H1 (cell line): ENCODE measurements around the gene GPR176. TPM values are rescaled to one million over a fixed set of nuclear protein-coding genes. Genes with fewer than 3 reads are reported as not detected.

Experiments
- CTCF ChIA-PET: fragments of 300-600 bp; sonication (Branson Sonifier 250); formaldehyde crosslinking; loops from one replicate; lab custom pipeline; 2021; ENCODE audit not compliant: partially characterized antibody; lab: Charles Lee
- POLR2A ChIA-PET: fragments of 300-600 bp; sonication (Branson Sonifier 250); formaldehyde crosslinking; loops from one replicate; lab custom pipeline; 2021; ENCODE audit warnings: inconsistent platforms; ENCODE audit not compliant: partially characterized antibody; lab: Charles Lee
- DNase-seq, 2 experiments: peaks; one replicate each; pipeline versions ENCODE4 v3.0.0 to v3.0.0-alpha.2; 2010 to 2022; ENCODE audit warnings: low spot score in 2 of 2, low read depth in 1 of 2, mixed read lengths in 1 of 2
- FAIRE-seq: peaks from 2 replicates; lab custom pipeline; 2011; peaks lifted over from hg19 to GRCh38; lab: Jason Lieb, UNC
- H2AFZ ChIP-seq: 2 replicates; pipeline ENCODE4 v1.8.1; 2012; ENCODE audit warnings: low read length, inconsistent platforms
- H2AK5ac ChIP-seq: 2 replicates; pipeline ENCODE4 v1.6.1; 2013; ENCODE audit warnings: low read depth, low read length
- H2BK120ac ChIP-seq: replicated peaks from 2 replicates; pipeline ENCODE3; 2013; ENCODE audit warnings: low read depth, low read length, inconsistent platforms
- H2BK12ac ChIP-seq: 2 replicates; pipeline ENCODE4 v1.6.1; 2013; ENCODE audit warnings: low read depth, low read length
- H2BK15ac ChIP-seq: 2 replicates; pipeline ENCODE4 v1.6.1; 2013; ENCODE audit warnings: low read length
- H2BK20ac ChIP-seq: 2 replicates; pipeline ENCODE4 v1.6.1; 2013; ENCODE audit warnings: low read length
- H2BK5ac ChIP-seq: 2 replicates; pipeline ENCODE4 v1.6.1; 2013; ENCODE audit warnings: low read depth, low read length
- H3K14ac ChIP-seq: 2 replicates; pipeline ENCODE4 v1.6.1; 2013; ENCODE audit warnings: inconsistent platforms; ENCODE audit not compliant: insufficient read length
- H3K18ac ChIP-seq: 2 replicates; pipeline ENCODE4 v1.6.1; 2013; ENCODE audit warnings: low read length; ENCODE audit errors: extremely low read depth
- H3K23ac ChIP-seq: 2 replicates; pipeline ENCODE4 v1.6.1; 2013; ENCODE audit warnings: inconsistent platforms; ENCODE audit not compliant: insufficient read length
- H3K23me2 ChIP-seq: 2 replicates; pipeline ENCODE4 v1.6.1; 2013; ENCODE audit warnings: low read depth, low read length
- H3K27ac ChIP-seq: 2 replicates; pipeline ENCODE4 v1.6.1; 2011; ENCODE audit warnings: low read depth, low read length, inconsistent platforms
- H3K27me3 ChIP-seq, 4 experiments: replicated peaks in 1 of 4; 1 replicate in 1 of 4; 2 replicates in 3 of 4; pipeline versions ENCODE4 v1.6.1 to v1.8.1; 2011 to 2013; ENCODE audit warnings: low read length in 3 of 4, mild to moderate bottlenecking in 3 of 4, inconsistent platforms in 2 of 4, mixed read lengths in 2 of 4, moderate library complexity in 1 of 4; ENCODE audit not compliant: control insufficient read depth in 3 of 4, insufficient read depth in 3 of 4; ENCODE audit errors: extremely low read depth in 1 of 4
- H3K36me3 ChIP-seq, 4 experiments: 2 replicates each; pipeline versions ENCODE4 v1.6.1 to v1.8.1; 2011 to 2013; ENCODE audit warnings: mild to moderate bottlenecking in 4 of 4, low read length in 3 of 4, moderate library complexity in 2 of 4, control low read depth in 1 of 4, inconsistent platforms in 1 of 4; ENCODE audit not compliant: insufficient read depth in 4 of 4, control insufficient read depth in 2 of 4
- H3K4ac ChIP-seq: replicated peaks from 2 replicates; pipeline ENCODE3; 2013; ENCODE audit warnings: low read length, low read depth, mixed read lengths, inconsistent platforms; ENCODE audit not compliant: insufficient read length
- H3K4me1 ChIP-seq, 4 experiments: replicated peaks in 1 of 4; 1 replicate in 1 of 4; 2 replicates in 3 of 4; pipeline versions ENCODE4 v1.6.1 to v1.8.1; 2011 to 2013; ENCODE audit warnings: low read length in 3 of 4, inconsistent platforms in 2 of 4, mixed read lengths in 1 of 4; ENCODE audit not compliant: insufficient read depth in 4 of 4, control insufficient read depth in 3 of 4
- H3K4me2 ChIP-seq, 2 experiments: 2 replicates each; pipeline versions ENCODE4 v1.6.1 to v1.8.1; 2011 to 2013; ENCODE audit warnings: low read depth in 2 of 2, low read length in 2 of 2, control low read depth in 1 of 2, inconsistent platforms in 1 of 2, mild to moderate bottlenecking in 1 of 2; ENCODE audit not compliant: insufficient read depth in 1 of 2
- H3K4me3 ChIP-seq, 4 experiments: fragments of 200-600, 300-600 bp in 1 of 4; sonication (generic), shearing (Covaris generic), sonication (Bioruptor Twin) in 1 of 4; 2 replicates each; pipeline versions ENCODE4 v1.5.1 to v1.8.1; 2011 to 2016; ENCODE audit warnings: low read length in 4 of 4, low read depth in 3 of 4, control low read depth in 2 of 4, inconsistent platforms in 2 of 4, mild to moderate bottlenecking in 2 of 4, mixed read lengths in 1 of 4, moderate library complexity in 1 of 4; ENCODE audit not compliant: insufficient read depth in 2 of 4; ENCODE audit errors: extremely low read depth in 1 of 4
- H3K56ac ChIP-seq: replicated peaks from 2 replicates; pipeline ENCODE3; 2013; ENCODE audit warnings: low read depth, mild to moderate bottlenecking, mixed read lengths, low read length, inconsistent platforms; ENCODE audit not compliant: insufficient read length
- H3K79me1 ChIP-seq: 2 replicates; pipeline ENCODE4 v1.6.1; 2013; ENCODE audit warnings: low read depth, low read length, control low read depth
- H3K79me2 ChIP-seq, 2 experiments: 2 replicates each; pipeline versions ENCODE4 v1.6.1 to v1.8.1; 2012 to 2013; ENCODE audit warnings: low read length in 2 of 2, mild to moderate bottlenecking in 2 of 2, inconsistent platforms in 1 of 2; ENCODE audit not compliant: insufficient read depth in 2 of 2, control insufficient read depth in 1 of 2
- H3K9ac ChIP-seq, 4 experiments: replicated peaks in 1 of 4; 1 replicate in 1 of 4; 2 replicates in 3 of 4; pipeline versions ENCODE4 v1.6.1 to v1.8.1; 2011 to 2013; ENCODE audit warnings: low read depth in 3 of 4, low read length in 3 of 4, control low read depth in 2 of 4, mild to moderate bottlenecking in 2 of 4, moderate library complexity in 2 of 4, inconsistent platforms in 1 of 4; ENCODE audit errors: extremely low read depth in 1 of 4
- H3K9me3 ChIP-seq, 2 experiments: 2 replicates each; pipeline versions ENCODE4 v1.6.1 to v1.8.1; 2012 to 2013; ENCODE audit warnings: mild to moderate bottlenecking in 2 of 2, moderate library complexity in 2 of 2, control low read depth in 1 of 2, inconsistent platforms in 1 of 2, low read depth in 1 of 2, low read length in 1 of 2, mixed read lengths in 1 of 2; ENCODE audit not compliant: insufficient read depth in 2 of 2
- H4K20me1 ChIP-seq, 2 experiments: replicated peaks in 1 of 2; 2 replicates each; pipeline versions ENCODE3 to v1.8.1; 2011 to 2013; ENCODE audit warnings: inconsistent platforms in 2 of 2, low read length in 2 of 2, mild to moderate bottlenecking in 1 of 2; ENCODE audit not compliant: insufficient read depth in 2 of 2, control insufficient read depth in 1 of 2
- H4K5ac ChIP-seq: 2 replicates; pipeline ENCODE4 v1.6.1; 2013; ENCODE audit warnings: low read length, low read depth, mixed read lengths, inconsistent platforms; ENCODE audit not compliant: insufficient read length
- H4K8ac ChIP-seq: 2 replicates; pipeline ENCODE4 v1.8.0; 2013; ENCODE audit warnings: mild to moderate bottlenecking, moderate library complexity, low read length, inconsistent platforms; ENCODE audit not compliant: insufficient read depth; ENCODE audit errors: extremely low read depth
- H4K91ac ChIP-seq: replicated peaks from 2 replicates; pipeline ENCODE3; 2013; ENCODE audit warnings: low read length, mixed read lengths, inconsistent platforms; ENCODE audit not compliant: insufficient read length
- CBX5 ChIP-seq: fragments of 300-800, 300-1000 bp; sonication (generic); IDR thresholded peaks from 2 replicates; pipeline ENCODE4 v1.7.1; 2016; ENCODE audit warnings: antibody characterized with exemption, low read length, low read depth
- EGR1 ChIP-seq: IDR thresholded peaks from 2 replicates; pipeline ENCODE4 v1.6.1; 2011; ENCODE audit warnings: low read depth, low read length, borderline replicate concordance
- JUN ChIP-seq: IDR thresholded peaks from 2 replicates; pipeline ENCODE4 v1.6.1; 2011; ENCODE audit warnings: low read depth, mild to moderate bottlenecking, improper control_type of control experiment, low read length
- RBBP5 ChIP-seq: IDR thresholded peaks from 2 replicates; pipeline ENCODE4 v1.7.1; 2012; ENCODE audit warnings: low read depth, mild to moderate bottlenecking, inconsistent platforms, low read length, moderate library complexity, borderline replicate concordance
- TEAD4 ChIP-seq: IDR thresholded peaks from 2 replicates; pipeline ENCODE4 v1.6.1; 2012; ENCODE audit warnings: low read depth, low read length, inconsistent platforms, mixed read lengths
- YY1 ChIP-seq: IDR thresholded peaks from 2 replicates; pipeline ENCODE4 v1.6.1; 2011; ENCODE audit warnings: low read depth, mild to moderate bottlenecking, low read length
- WGBS, 2 experiments: shearing (Covaris generic) in 1 of 2; methylation state at CpG; one replicate each; pipeline versions ENCODE4 v1.1.6 to v1.1.7; 2013 to 2015; ENCODE audit warnings: low lambda C conversion rate in 2 of 2, mixed read lengths in 2 of 2, inconsistent platforms in 1 of 2, low coverage in 1 of 2, missing lambda C conversion rate in 1 of 2; ENCODE audit not compliant: insufficient replicate concordance in 2 of 2, insufficient coverage in 1 of 2, insufficient read length in 1 of 2; ENCODE audit errors: extremely low coverage in 1 of 2, missing lambda C conversion rate in 1 of 2; 5-methylcytosine and 5-hydroxymethylcytosine counted together
- polyA plus RNA-seq, 7 experiments: library from polyadenylated mRNA; depleted of rRNA in 3 of 7; stranded (reverse) in 5 of 7; unstranded in 2 of 7; fragments of >200 nt in 5 of 7; fragments of 200-250 nt in 2 of 7; gene quantifications; 1 replicate in 5 of 7; 2 replicates in 1 of 7; 4 replicates in 1 of 7; pipeline versions ENCODE4 v1.2.1 to v1.2.3, GENCODE V29; 2011 to 2013; ENCODE audit warnings: missing spikeins in 2 of 7, mixed read lengths in 2 of 7
- total RNA-seq: library from RNA; stranded (reverse); fragmentation: NEBNext Ultra II Directional; extraction: Animal tissue kit (Norgen Biotek cat#: 25700); gene quantifications from 2 replicates; pipeline ENCODE4 v1.2.1, GENCODE V29; 2021

The GPR176 gene
- total and polyA plus RNA-seq, 2 of the 8 experiments (the other 6 are each of a cell fraction or from before 2014, with no cell fraction given), result 190 to 281 TPM

- H3K79me2 ChIP-seq, result peaks cover 18 to 63% of the 10 kb centered on the region in 2 experiments; a peak in 3 of 4 replicates
- no peak overlapping the region for H2BK15ac ChIP-seq
- peak overlapping the region; percentile 52; the same call in 1 of the 2 replicates for H2BK20ac ChIP-seq
- peak overlapping the region; percentile 80 for H2BK12ac ChIP-seq
- peak overlapping the region; percentile 79 for H3K56ac ChIP-seq
- no peaks in the 10 kb centered on the region for H3K27me3 ChIP-seq
- ChIA-PET POLR2A (interaction anchor here (0.8 to 3.2 kb wide), 4 partner anchors 12 to 98 kb away, joined by 3 to 21 read pairs (median 10); partner anchors contain the start of gene EIF2AK4), CTCF (interaction anchor here (0.6 to 2.3 kb wide), 2 partner anchors 16 to 45 kb away, joined by 3 to 7 read pairs; no protein-coding TSS in a partner anchor)
- no peak overlapping the region for H2AK5ac ChIP-seq
- TF ChIP-seq RBBP5 (no peak), YY1 (no peak), JUN (no peak), EGR1 (no peak), TEAD4 (no peak), CBX5 (no peak)
- WGBS, 2 experiments, result 17% methylated on average over 3 of the region's 3 CpGs; no CpG with 5 or more reads in 1 of the 2 experiments
- no peaks in the 10 kb centered on the region for H3K9me3 ChIP-seq
- H3K79me1 ChIP-seq, result peaks cover 3% of the 10 kb centered on the region
- H3K4me1 ChIP-seq, result peaks cover 5 to 51% (median 45%) of the 10 kb centered on the region in 4 experiments; a peak in 6 of 7 replicates
- DNase-seq (no peak), FAIRE-seq (no peak)
- peak overlapping the region; percentile 19; the same call in 1 of the 2 replicates for H3K18ac ChIP-seq
- no peak overlapping the region for H2AFZ ChIP-seq
- H3K27ac ChIP-seq, result peak overlapping the region; percentile 92
- H3K23me2 ChIP-seq, result no peaks in the 10 kb centered on the region
- H2BK5ac ChIP-seq, result peak overlapping the region; percentile 95
- H4K5ac ChIP-seq, result peak overlapping the region; percentile 92
- no peaks in the 10 kb centered on the region for H4K20me1 ChIP-seq
- H3K23ac ChIP-seq, result peak overlapping the region; percentile 10
- H3K36me3 ChIP-seq, result peaks cover 0 to 6% (median 3%) of the 10 kb centered on the region in 4 experiments; a peak in 3 of 8 replicates
- H3K4me2 ChIP-seq, result peak overlapping the region; percentile 61
- H4K8ac ChIP-seq, result no peak overlapping the region
- H3K9ac ChIP-seq, result peak overlapping the region in 1 of 4 experiments; percentile 48; a peak in 2 of 7 replicates
- peak overlapping the region in 1 of 4 experiments; percentile 25; a peak in 1 of 8 replicates for H3K4me3 ChIP-seq
- H3K14ac ChIP-seq, result peak overlapping the region; percentile 78
- H2BK120ac ChIP-seq, result peak overlapping the region; percentile 96
- H4K91ac ChIP-seq, result peak overlapping the region; percentile 95
- H3K4ac ChIP-seq, result peak overlapping the region; percentile 89
Observed at GRCh38 chr15:39886418-39886817, 33.6 kb downstream of the GPR176 start.
